ENCODE data around the gene ZBTB7C. TPM values are rescaled to one million over a fixed set of nuclear protein-coding genes. Genes with fewer than 3 reads are reported as not detected.
A peak's percentile ranks its signal among the peaks of the same experiment; 100 is the strongest.

The ZBTB7C gene
- total and polyA plus RNA-seq, 2 donors (not counting 1 experiment from before 2014, with no cell fraction given), result not detected

DNA sequence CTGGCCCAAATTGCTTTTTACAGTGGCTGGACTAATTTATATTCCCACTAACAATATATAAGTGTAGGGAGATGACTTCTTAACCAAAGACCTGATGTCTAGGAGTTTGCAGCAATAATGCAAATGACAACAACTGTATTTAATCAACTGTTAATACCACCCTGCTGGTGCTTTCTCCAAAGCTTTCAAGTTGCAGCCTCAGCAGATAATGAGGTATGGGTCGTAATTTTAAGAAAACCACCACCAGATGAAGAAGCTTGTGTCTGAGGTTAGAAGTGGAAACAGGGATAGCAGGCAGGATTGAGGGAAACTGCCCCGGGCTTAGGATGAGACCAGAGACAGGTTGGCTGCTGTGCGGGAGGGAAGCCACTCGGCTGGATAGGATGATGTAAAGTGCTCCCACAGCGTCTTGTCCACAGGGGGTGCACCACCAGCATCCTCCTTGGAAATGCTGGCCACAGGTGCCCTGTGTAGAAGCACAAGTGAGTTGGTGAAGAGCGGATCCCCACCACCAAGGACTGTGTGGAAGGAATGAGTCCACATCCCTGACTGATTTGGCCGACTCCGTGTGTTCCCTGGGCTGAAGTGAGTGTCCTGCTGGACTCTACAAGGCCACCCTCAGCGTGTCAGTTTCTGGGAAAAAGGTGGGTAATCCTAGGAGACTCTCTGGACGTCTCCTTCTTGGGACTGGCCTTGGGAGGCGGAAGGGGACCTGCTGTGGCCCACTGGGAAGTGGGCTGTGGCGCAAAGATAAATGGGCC lies 402.6 kb downstream of the ZBTB7C start:
- H3K4me1 Mint-ChIP-seq, result peaks cover 5% of the 10 kb centered on the region
- CTCF ChIA-PET, result interaction anchor here (1.3 kb wide), 1 partner anchor 9 kb away, joined by 3 read pairs; no protein-coding TSS in a partner anchor
- peaks cover 41% of the 10 kb centered on the region for H3K27me3 Mint-ChIP-seq

DNA sequence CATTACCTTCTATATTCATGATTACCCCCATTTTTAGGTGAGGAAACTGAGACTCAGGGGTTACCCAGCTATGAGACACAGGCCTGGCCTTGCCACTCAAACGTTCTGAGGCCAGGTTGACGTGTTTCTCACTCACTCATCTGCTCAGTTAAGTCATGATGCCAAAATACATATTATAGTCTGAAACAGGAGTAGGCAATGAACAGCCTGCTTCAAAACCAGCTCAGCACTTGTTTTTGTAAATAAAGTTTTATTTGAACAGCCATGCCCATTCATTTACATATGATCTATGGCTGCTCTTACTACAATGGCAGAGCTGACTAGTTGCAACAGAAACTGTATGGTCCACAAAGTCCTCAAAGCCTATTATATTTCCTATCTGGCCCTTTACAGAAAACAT lies 404.6 kb downstream of the ZBTB7C start:
- Mint-ChIP-seq H3K4me1 (peaks cover 5% of the 10 kb centered on the region), H3K9me3 (ENCODE audit: insufficient read depth) (no peaks in the 10 kb centered on the region), H3K27ac (no peak overlapping the region), H3K27me3 (peaks cover 26% of the 10 kb centered on the region), H3K4me3 (no peak overlapping the region)
- no CpG with 5 or more reads among the region's 2 CpGs for WGBS (ENCODE audit: insufficient coverage)
- ATAC-seq (ENCODE audit: low read depth), result no peak
- H3K27me3 ChIP-seq (replicated peaks in 1 of 4; ENCODE audit: control extremely low read depth in 1 of 4, control insufficient read depth in 3 of 4, insufficient read depth in 4 of 4, low read length in 3 of 4), result peaks cover 0 to 25% (median 14%) of the 10 kb centered on the region in 4 experiments
- peaks cover 0 to 14% (median 0%) of the 10 kb centered on the region in 3 donors for H3K9me3 ChIP-seq (ENCODE audit: control extremely low read depth in 1 of 3, control insufficient read depth in 2 of 3, insufficient read depth in 1 of 3, low read length in 2 of 3)
- no peak for DNase-seq
- ChIA-PET POLR2A (no interaction called here), CTCF (no interaction called here)
- peaks cover 9 to 15% of the 10 kb centered on the region in 2 donors for H3K4me1 ChIP-seq (ENCODE audit: control insufficient read depth in 2 of 2, insufficient read depth in 2 of 2, low read length in 2 of 2)
- TF ChIP-seq, protein P1, sequence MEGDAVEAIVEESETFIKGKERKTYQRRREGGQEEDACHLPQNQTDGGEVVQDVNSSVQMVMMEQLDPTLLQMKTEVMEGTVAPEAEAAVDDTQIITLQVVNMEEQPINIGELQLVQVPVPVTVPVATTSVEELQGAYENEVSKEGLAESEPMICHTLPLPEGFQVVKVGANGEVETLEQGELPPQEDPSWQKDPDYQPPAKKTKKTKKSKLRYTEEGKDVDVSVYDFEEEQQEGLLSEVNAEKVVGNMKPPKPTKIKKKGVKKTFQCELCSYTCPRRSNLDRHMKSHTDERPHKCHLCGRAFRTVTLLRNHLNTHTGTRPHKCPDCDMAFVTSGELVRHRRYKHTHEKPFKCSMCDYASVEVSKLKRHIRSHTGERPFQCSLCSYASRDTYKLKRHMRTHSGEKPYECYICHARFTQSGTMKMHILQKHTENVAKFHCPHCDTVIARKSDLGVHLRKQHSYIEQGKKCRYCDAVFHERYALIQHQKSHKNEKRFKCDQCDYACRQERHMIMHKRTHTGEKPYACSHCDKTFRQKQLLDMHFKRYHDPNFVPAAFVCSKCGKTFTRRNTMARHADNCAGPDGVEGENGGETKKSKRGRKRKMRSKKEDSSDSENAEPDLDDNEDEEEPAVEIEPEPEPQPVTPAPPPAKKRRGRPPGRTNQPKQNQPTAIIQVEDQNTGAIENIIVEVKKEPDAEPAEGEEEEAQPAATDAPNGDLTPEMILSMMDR (IDR thresholded peaks at IDR 0.05), result no peak
- TF ChIP-seq EZH2 (IDR thresholded peaks at IDR 0.05; ENCODE audit: borderline replicate concordance, insufficient read depth, low read depth, low read length, poor library complexity, severe bottlenecking), result no peak
- no peak overlapping the region for H3K4me2 ChIP-seq (replicated peaks; ENCODE audit: low read depth, low read length, poor library complexity, severe bottlenecking)
- H3K36me3 ChIP-seq (replicated peaks in 1 of 2; ENCODE audit: control extremely low read depth in 1 of 2, control insufficient read depth in 1 of 2, extremely low read depth in 1 of 2, insufficient read depth in 2 of 2, low read length in 1 of 2), result no peaks in the 10 kb centered on the region
- no peak overlapping the region for H3K27ac ChIP-seq (ENCODE audit: low read length in 2 of 2)
- intact Hi-C loops (cut with micrococcal nuclease), result no loop called here
- no peaks in the 10 kb centered on the region for H3K79me2 ChIP-seq (ENCODE audit: control insufficient read depth, insufficient read depth, low read length)
- H4K20me1 ChIP-seq (ENCODE audit: control insufficient read depth, insufficient read depth, low read length, poor library complexity, severe bottlenecking), result no peaks in the 10 kb centered on the region
- H3K9ac ChIP-seq (ENCODE audit: low read length), result no peak overlapping the region
- no peak overlapping the region for H2AFZ ChIP-seq (ENCODE audit: insufficient read depth, low read depth, low read length, poor library complexity, severe bottlenecking)
- no peak overlapping the region for H3K4me3 ChIP-seq (ENCODE audit: control extremely low read depth in 1 of 5, extremely low read depth in 1 of 5, insufficient read depth in 1 of 5, low read depth in 2 of 5, low read length in 4 of 5)

More for the DNA sequence above, 402.6 kb downstream of the ZBTB7C start:
- Histone ChIP-seq H4K20me1 (ENCODE audit: control insufficient read depth, insufficient read depth, low read length, poor library complexity, severe bottlenecking) (no peaks in the 10 kb centered on the region), H3K9me3 (ENCODE audit: control extremely low read depth in 1 of 3, control insufficient read depth in 2 of 3, insufficient read depth in 1 of 3, low read length in 2 of 3) (peaks cover 0 to 24% (median 0%) of the 10 kb centered on the region in 3 donors), H3K27ac (ENCODE audit: low read length in 2 of 2) (no peak overlapping the region), H3K4me1 (ENCODE audit: control insufficient read depth in 2 of 2, insufficient read depth in 2 of 2, low read length in 2 of 2) (peaks cover 9 to 17% of the 10 kb centered on the region in 2 donors), H3K4me2 (replicated peaks; ENCODE audit: low read depth, low read length, poor library complexity, severe bottlenecking) (no peak overlapping the region), H3K79me2 (ENCODE audit: control insufficient read depth, insufficient read depth, low read length) (no peaks in the 10 kb centered on the region), H3K9ac (ENCODE audit: low read length) (no peak overlapping the region), H2AFZ (ENCODE audit: insufficient read depth, low read depth, low read length, poor library complexity, severe bottlenecking) (no peak overlapping the region), H3K36me3 (replicated peaks in 1 of 2; ENCODE audit: control extremely low read depth in 1 of 2, control insufficient read depth in 1 of 2, extremely low read depth in 1 of 2, insufficient read depth in 2 of 2, low read length in 1 of 2) (no peaks in the 10 kb centered on the region), H3K4me3 (ENCODE audit: control extremely low read depth in 1 of 5, extremely low read depth in 1 of 5, insufficient read depth in 1 of 5, low read depth in 2 of 5, low read length in 4 of 5) (no peak overlapping the region), H3K27me3 (replicated peaks in 1 of 4; ENCODE audit: control extremely low read depth in 1 of 4, control insufficient read depth in 3 of 4, insufficient read depth in 4 of 4, low read length in 3 of 4) (peaks cover 0 to 31% (median 16%) of the 10 kb centered on the region in 4 experiments)
- no peak for TF ChIP-seq EZH2 (IDR thresholded peaks at IDR 0.05; ENCODE audit: borderline replicate concordance, insufficient read depth, low read depth, low read length, poor library complexity, severe bottlenecking)
- TF ChIP-seq, protein P1 (IDR thresholded peaks at IDR 0.05), result no peak
- POLR2A ChIA-PET, result no interaction called here
- DNase-seq (no peak), ATAC-seq (ENCODE audit: low read depth) (no peak)
- intact Hi-C loops (cut with micrococcal nuclease), result no loop called here
- Mint-ChIP-seq H3K4me3 (peak overlapping the region; percentile 66), H3K9me3 (ENCODE audit: insufficient read depth) (peaks cover 2% of the 10 kb centered on the region), H3K27ac (no peak overlapping the region)
- WGBS (ENCODE audit: insufficient coverage), result over 99% methylated on average over 11 of the region's 12 CpGs

Data from B cell (primary cell).